Activated CD8-positive, alpha-beta memory T cell treated with anti-CD3 and anti-CD28 coated beads for 48 hours (primary cell): ENCODE measurements around the gene PRKAA1.

Source experiments
- DNase-seq, 3 experiments: peaks; one replicate each; pipeline ENCODE4 v3.0.0-alpha.2; 2020; ENCODE audit warnings: low read depth in 2 of 3, low spot score in 2 of 3

The PRKAA1 gene

DNA sequence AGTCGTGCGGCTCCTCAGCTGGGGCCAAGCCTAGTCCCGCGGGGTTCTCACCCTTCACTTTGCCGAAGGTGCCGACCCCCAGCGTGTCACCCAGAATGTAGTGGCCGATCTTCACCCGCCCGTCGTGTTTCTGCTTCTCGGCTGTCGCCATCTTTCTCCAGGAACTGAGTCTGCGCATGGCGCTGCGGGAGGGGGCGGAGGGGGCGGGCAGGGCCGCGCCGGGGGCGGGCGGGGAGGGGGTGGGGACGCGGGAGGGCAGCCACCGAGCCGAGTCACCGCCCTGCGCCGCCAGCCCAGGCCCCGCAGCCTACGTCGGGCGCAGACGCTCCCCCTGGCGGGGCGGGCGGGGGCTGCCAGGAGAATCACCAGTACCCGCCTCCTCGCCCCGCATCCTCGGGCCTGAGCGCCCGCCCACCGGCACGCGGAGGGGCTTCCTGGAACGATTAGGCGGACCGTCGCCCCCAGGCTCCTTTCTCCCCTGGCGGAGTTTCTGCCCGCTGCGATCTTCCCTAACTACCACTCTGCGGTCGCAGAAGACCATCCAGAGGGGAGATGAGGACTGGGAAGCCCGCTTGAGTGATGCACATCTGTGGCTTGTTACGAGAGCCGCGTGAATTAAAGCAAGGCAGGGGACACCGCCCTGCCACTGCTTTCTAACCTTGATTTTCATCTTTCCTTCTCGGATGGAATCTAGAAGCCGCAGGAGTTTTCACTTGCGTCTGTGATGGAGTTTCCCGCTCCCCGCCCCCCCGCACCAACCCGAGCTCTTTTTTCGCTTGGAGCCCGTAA, at the start of gene PRKAA1:
PRKAA1 (minus strand) TSS at position 363 of the 789 bp plus-strand sequence; CDS start at position 178, 185 bp downstream.
- peak; percentile 59 to 83 (median 71) for DNase-seq

GRCh38 chr5:40847525-40847924, 49.4 kb upstream of the PRKAA1 start:
- DNase-seq: no peak

DNA sequence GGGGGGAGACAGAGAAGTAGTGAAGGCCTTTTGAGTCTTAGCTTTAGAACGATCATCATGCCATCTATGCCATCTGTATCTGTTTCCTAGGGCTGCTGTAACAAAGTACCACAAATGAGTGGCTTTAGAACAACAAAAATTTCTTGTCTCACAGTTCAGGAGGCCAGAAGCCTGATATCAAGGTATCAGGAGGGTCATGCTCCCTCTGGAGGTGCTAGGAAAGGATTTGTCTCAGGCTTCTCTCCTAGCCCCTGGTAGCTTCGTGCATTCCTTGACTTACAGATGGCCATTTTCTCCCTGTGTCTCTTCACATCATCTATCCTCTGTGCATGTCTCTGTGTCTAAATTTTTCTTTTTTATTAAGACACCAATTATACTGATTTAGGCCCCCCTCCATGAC, 48.2 kb upstream of the PRKAA1 start:
- DNase-seq: no peak

DNA sequence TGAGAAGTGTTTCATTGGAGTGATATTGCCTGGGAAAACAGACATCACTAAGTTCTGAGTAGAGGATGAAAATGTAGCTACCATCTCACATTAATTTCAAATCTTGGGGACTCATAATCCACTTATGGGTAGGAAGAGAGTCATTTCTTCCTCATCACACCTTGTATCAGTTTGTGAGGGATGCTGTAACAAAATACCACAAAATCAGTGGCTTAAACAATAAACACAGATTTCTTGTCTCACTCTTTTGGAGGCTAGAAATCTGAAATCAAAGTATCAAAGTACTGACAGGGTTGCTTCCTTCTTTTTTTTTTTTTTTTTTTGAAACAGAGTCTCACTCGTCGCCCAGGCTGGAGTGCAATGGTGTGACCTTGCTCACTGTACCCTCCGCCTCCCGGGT, 46.4 kb upstream of the PRKAA1 start:
- no peak for DNase-seq

DNA sequence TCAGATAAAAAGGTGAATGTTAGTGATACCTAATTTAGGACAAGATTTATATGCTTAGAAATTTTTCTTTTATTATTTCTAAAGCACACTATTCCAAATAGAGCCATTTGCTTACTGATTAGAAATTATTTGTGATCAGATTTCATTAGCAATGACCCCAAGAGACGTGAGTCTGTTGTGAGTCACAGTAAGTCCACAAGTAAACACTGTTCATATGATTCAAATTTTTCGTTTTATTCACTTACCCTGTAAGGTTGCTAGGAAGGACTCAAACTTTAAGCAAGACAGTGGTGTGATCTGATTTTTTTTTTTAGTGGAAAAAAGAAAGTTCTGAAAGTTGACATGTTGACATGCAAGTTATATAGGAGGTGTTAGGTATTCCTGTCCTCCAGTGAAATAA, 44.2 kb upstream of the PRKAA1 start:
- DNase-seq: no peak

DNA sequence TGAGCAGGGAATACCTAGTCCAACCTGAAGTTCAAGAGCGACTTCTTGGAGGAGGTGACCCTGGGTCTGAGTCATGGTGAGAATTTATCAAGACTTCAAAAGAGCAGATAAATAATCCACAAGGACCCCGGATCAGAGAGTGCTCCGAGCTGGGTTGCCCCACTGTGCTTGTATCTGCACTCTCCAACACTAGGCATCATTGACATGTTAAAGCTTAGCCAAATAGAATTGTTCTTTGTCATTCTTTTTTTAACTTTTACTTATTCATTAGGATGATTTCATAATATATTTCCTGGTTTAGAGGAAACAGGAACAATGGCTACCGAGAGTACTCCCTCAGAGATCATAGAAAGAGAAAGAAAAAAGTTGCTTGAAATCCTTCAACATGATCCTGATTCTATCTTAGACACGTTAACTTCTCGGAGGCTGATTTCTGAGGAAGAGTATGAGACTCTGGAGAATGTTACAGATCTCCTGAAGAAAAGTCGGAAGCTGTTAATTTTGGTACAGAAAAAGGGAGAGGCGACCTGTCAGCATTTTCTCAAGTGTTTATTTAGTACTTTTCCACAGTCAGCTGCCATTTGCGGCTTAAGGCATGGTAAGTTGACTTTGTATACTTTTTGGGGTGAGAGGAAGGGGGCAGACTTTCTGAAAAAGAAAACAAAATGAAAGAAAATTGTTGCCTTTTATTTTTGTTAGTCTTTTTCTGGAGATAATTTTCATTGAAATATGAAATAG, 43.1 kb upstream of the PRKAA1 start, which contains the start of gene CARD6:
CARD6 (plus strand) TSS at position 300 of the 738 bp plus-strand sequence; CDS start at position 316, 16 bp downstream.
- DNase-seq: no peak

DNA sequence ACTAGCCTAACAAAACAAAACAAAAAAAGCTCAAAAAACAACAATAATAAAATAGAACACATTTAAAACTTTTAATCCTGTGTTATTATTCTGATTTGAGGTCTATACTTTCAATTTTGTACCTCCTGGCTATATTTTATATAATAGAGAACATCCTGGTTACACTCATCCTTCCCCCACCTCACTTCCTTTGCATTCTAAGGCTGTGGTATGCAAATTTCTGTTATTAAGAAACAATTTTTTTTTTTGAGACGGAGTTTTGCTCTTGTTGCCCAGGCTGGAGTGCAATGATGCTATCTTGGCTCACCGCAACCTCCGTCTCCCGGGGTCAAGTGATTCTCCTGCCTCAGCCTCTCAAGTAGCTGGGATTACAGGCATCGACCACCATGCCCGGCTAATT, 39.9 kb upstream of the PRKAA1 start:
- no peak for DNase-seq

DNA sequence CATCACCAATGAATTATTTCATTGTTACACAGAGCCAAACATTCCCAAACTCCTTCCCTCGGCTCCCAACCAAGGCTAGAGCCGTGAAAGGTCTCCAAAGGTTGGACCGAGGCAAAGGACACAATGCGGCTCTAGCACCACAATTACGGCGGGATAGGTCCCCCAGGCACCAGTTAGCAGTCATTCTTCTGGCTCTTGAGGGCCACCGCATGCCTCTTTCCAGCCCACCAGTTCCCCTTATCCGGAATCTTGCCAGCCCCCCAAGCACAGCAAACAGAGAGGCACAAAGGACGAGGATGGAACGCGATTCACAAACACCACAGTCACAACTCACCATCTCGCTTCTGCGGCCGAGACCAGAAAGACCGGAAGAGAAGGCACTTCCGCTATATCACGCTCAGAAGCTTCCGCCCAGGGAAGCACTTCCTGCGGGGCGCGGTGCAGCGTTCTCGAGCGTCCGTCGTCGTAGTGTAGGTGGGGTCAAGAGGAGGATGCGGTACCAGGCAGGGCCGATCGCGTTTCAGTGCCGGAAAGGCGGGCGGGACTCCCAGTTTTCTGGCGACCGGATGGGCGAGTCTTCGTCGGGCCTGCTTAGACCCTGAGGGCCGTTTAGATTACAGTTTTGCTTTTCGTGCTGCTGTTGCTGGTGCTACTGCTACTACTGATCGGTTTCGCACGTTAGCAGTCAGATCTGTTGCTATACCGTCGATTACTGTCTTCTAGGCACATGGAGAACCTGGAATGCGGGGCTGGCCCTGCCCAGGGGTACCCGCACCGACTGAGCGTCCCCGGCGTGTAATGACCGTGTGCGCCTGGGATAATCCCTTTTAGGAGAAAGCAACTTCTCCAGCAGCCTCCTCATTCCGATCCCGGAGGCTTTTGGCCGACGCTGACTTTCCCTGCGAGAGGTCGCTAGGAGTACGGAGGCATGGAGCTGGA, 36.9 kb upstream of the PRKAA1 start, which contains the start of gene RPL37:
RPL37 (minus strand) TSS at position 374 of the 939 bp plus-strand sequence; CDS start at position 337, 37 bp downstream.
- peak; percentile 75 to 84 (median 77) for DNase-seq

DNA sequence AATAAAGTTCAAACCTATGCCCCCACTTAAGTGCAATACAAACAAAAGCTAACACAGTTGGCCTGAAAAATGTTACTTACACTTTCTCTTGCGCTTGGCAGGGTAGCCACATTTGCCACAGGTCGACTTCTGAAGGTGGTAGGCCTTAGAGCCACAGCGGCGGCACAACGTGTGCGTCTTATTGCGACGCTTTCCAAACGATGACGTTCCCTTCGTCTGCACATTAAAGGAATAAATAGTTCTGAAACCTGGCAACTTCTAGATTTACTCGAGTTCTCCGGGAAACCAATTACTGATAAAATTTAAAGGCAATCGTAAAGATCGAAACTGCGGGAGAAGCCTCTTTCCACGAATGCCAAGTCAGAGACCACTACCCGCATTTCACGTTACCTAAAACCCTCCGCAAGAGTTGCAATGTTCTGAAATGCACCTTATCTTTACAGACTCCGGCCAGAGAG, 36.2 kb upstream of the PRKAA1 start:
- no peak for DNase-seq

DNA sequence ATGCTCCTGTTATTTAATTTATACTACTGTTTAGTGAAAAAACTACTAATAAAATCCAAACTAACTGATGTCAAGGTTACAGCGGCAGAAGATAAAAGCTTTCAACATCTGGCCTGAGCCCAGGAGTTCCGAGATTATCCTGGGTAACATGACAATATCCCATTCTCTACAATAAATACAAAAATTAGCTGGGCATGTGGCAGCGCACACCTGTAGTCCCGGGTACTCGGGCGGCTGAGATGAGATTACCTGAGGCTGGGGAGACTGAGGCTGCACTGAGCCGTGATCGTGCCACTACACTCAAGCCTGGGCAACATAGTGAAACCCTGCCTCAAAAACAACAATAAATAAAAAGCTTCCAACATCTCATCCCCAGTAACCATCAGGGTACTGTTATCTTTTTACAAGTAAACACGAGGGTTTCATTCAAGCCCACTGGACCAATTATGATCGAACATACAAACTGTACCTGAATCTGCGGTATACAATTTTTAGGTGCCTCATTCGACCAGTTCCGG, 35.6 kb upstream of the PRKAA1 start:
- DNase-seq: no peak

- DNase-seq: no peak
Observed at GRCh38 chr5:40832345-40832744, 34.2 kb upstream of the PRKAA1 start.

DNA sequence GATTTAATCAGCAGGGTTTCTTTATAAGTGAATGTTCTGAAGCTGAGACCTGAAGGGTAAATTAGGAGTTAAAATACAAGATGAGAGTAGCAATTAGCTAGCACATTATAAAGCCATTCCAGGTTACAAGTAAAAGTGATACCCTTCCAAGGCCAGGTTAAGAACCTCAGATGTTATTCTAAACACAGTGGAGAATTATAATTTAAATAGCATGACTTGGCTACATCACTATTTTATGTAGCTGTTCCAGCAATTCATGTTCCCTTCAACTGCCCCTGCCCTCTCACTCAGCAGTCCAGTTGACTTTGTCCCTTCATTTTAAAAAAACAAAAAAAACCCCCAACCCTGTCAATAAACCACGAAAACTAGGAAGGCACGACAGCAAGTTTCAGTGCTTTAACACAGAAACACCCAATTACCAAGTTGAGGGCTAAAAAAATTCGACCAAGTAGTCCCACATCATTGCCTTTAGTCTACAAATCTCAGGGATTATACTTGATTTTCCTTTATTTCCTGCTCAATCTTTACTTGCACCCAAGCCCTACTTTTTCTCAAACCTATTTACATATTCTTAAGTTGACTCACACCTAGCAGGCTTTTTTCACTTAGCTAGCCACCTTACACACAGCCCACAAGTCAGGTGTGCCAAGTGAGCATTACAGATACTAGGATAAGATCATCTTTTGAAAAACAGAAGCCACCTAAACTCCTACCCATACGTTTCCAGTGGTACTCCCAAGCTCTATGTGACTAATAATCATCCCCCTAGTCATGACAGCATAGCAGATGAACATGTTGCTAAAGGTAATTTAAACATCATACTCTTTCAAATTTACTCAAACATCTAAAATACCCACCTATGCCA, 33.4 kb upstream of the PRKAA1 start:
- no peak for DNase-seq

DNA sequence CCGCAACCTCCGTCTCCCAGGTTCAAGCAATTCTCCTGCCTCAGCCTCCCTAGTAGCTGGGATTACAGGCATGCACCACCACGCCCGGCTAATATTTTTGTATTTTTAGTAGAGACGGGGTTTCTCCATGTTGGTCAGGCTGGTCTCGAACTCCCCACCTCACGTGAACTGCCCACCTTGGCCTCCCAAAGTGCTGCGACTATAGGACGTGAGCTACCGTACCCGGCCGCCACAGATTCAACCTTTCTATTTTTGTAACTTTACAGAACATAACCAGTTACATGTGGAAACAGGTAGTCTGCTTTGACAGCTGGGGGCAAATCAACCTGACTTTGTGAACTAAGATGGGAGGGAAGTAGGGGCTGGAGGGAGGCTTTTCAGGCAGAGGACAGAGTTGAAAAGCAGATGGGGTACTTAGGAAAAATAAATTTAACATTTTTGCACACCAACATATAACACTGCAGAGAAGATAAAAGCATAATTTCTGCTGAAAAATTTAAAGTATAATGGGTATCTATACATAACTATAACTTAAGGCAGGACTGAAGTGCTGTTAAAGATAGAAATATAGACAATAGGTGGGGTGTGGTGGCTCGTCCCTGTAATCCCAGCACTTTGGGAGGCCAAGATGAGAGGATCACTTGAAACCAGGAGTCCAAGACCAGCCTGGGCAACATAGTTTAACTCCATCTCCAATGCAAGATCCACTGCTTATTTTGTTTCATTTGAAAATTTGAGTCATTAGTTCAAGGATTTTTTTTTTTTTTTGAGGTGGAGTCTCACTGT, 31.8 kb upstream of the PRKAA1 start:
- DNase-seq: no peak

DNA sequence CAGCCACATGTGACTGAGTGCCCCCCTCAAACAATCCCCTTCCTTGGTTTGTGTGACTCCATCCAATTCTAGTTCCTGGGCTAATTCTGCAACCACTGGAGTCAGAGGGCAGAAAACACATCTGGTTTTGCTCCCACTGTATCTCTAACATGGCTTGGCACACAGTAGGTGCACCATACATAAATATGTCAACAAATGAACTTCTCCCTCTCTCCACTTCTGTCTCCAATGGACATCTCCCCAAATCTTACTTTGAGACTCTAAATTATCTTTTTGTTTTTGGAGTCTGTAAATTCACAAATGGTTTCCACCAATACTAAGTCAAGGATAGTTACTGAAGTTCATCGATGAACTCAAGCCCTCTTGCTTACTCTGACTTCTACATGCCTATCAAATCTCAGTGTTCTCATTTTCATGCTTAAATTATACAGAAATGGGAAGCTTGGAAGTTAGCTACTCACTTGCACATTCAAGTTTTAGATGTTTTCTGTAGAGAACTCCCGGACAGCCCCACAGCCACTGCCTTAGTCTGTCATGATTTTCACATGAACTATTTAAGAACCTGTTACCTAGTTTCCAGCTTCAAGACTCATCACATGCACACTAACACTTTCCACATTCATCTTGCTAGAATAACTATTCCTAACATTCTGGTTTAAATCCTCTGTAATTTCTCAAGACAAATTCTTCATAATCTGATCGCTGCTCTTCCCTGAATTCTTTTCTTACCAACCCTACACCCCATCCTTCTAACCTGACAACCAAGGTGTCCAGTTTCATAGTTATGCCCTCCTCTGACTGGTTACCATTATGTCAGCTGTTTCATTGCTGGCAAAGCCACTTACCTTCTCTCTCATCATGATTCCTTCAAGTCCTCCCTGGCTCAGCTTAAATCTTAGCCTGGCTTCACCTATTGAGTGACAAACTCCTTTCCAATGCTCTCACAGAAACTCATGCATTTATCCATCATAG, 30.8 kb upstream of the PRKAA1 start:
- no peak for DNase-seq

DNA sequence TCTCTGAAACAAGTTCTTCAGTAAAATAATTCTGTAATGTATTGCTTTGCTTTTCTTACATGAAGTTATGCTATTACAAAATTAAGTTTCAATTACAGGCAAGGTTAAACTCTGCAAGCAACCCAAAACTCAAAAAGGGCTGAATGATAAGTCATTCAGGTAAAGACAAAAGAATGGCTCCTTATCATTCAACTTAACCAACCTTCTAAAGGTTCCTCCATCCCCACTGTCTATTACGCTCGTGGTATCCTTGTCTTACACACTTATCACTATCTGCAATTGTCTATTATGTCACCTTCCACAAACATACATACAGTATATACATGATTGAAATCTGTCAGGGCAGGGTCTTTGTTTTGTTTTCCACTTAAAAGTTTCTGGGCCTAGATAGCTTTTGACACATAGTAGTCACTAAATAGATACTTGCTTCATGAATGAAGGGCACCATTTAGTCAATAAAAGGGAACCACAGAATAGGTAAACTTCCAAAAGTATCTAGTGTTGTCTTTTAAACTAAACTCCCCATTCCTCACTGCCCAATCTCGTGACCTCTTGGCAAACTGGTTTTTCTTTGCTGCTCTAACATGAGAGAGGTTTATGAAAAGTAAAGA, 30.0 kb upstream of the PRKAA1 start:
- no peak for DNase-seq

- DNase-seq: no peak
Observed at GRCh38 chr5:40827188-40827977, 29.2 kb upstream of the PRKAA1 start.
